GM12878 (cell line): Measurements from ENCODE around the gene VAV2. TPM values are rescaled to one million over a fixed set of nuclear protein-coding genes. Genes with fewer than 3 reads are reported as not detected.

ENCODE experiments used
- ATF7 ChIP-seq: fragments of 450-650 bp; IDR thresholded peaks from 2 replicates; pipeline ENCODE4 v1.6.1; 2016; ENCODE audit warnings: low read depth, mild to moderate bottlenecking
- BCL11A ChIP-seq: IDR thresholded peaks from 2 replicates; pipeline ENCODE4 v1.6.1; 2011; ENCODE audit warnings: low read depth, low read length
- CHD2 ChIP-seq: IDR thresholded peaks from 2 replicates; pipeline ENCODE4 v1.6.1; 2011; ENCODE audit warnings: low read depth, low read length, improper control_type of control experiment, borderline replicate concordance
- CHD4 ChIP-seq: fragments of 200-600 bp; sonication (generic); IDR thresholded peaks from 2 replicates; pipeline ENCODE4 v1.6.1; 2016; ENCODE audit warnings: mild to moderate bottlenecking
- GATAD2B ChIP-seq: fragments of 450-650 bp; conservative IDR thresholded peaks from 2 replicates; pipeline ENCODE4 v1.6.1; 2017; ENCODE audit warnings: low read depth, mild to moderate bottlenecking, moderate library complexity
- HDGF ChIP-seq: fragments of 450-650 bp; IDR thresholded peaks from 2 replicates; pipeline ENCODE4 v1.6.1; 2016; ENCODE audit warnings: antibody characterized with exemption
- IRF4 ChIP-seq: IDR thresholded peaks from 2 replicates; pipeline ENCODE4 v1.6.1; 2011; ENCODE audit warnings: low read depth, low read length
- KDM1A ChIP-seq: fragments of 200-600 bp; sonication (generic); IDR thresholded peaks from 2 replicates; pipeline ENCODE4 v1.6.1; 2016; ENCODE audit warnings: borderline replicate concordance
- MTA2 ChIP-seq: fragments of 450-650 bp; IDR thresholded peaks from 2 replicates; pipeline ENCODE4 v1.6.1; 2016; ENCODE audit warnings: low read depth, mild to moderate bottlenecking, moderate library complexity
- MYB ChIP-seq: fragments of 150-350 bp; IDR thresholded peaks from 2 replicates; pipeline ENCODE4 v1.6.1; 2014; ENCODE audit warnings: mild to moderate bottlenecking, low read depth, low read length, borderline replicate concordance
- NR2F1 ChIP-seq: fragments of 450-650 bp; conservative IDR thresholded peaks from 2 replicates; pipeline ENCODE4 v1.6.1; 2017; ENCODE audit warnings: mild to moderate bottlenecking
- PAX8 ChIP-seq: fragments of 450-650 bp; IDR thresholded peaks from 2 replicates; pipeline ENCODE4 v1.6.1; 2017; ENCODE audit warnings: mild to moderate bottlenecking, moderate library complexity
- POLR2AphosphoS5 ChIP-seq: IDR thresholded peaks from 2 replicates; pipeline ENCODE4 v1.6.1; 2011; ENCODE audit warnings: mild to moderate bottlenecking, low read length, inconsistent platforms
- RBBP5 ChIP-seq: fragments of 200-600 bp; sonication (generic); conservative IDR thresholded peaks from 2 replicates; pipeline ENCODE4 v1.6.1; 2016
- SIX5 ChIP-seq: IDR thresholded peaks from 2 replicates; pipeline ENCODE4 v1.6.1; 2011; ENCODE audit warnings: mild to moderate bottlenecking, low read depth, low read length, moderate library complexity; ENCODE audit not compliant: severe bottlenecking
- SRF ChIP-seq, 2 experiments: IDR thresholded peaks; 2 replicates each; pipeline ENCODE4 v1.6.1; 2011; ENCODE audit warnings: low read depth in 2 of 2, low read length in 2 of 2, mild to moderate bottlenecking in 1 of 2, moderate library complexity in 1 of 2
- TCF12 ChIP-seq: IDR thresholded peaks from 2 replicates; pipeline ENCODE4 v1.6.1; 2011; ENCODE audit warnings: low read depth, mild to moderate bottlenecking, low read length
- WRNIP1 ChIP-seq: IDR thresholded peaks from 2 replicates; pipeline ENCODE4 v1.6.1; 2011; ENCODE audit warnings: low read depth, low read length, improper control_type of control experiment, borderline replicate concordance
- ZBTB11 ChIP-seq: fragments of 450-650 bp; formaldehyde crosslinking; IDR thresholded peaks from 2 replicates; pipeline ENCODE4 v1.5.0; 2022; ENCODE audit warnings: mild to moderate bottlenecking, missing genetic modification characterization
- polyA plus RNA-seq, 11 experiments: library from polyadenylated mRNA; depleted of rRNA in 4 of 11; unstranded in 6 of 11; stranded (reverse) in 5 of 11; fragments of >200 nt; fragmentation: Nextera tagmentation in 4 of 11; fragmentation: Illumina TruSeq in 1 of 11; extraction: Ambion mirVana in 4 of 11; extraction: Trizol in 1 of 11; gene quantifications; 1 replicate in 1 of 11; 2 replicates in 10 of 11; pipeline versions ENCODE4 v1.2.1 to v1.2.3, GENCODE V29; 2011 to 2016; ENCODE audit warnings: inconsistent platforms in 2 of 11, missing spikeins in 2 of 11, low read depth in 1 of 11
- total RNA-seq, 4 experiments: library from RNA; depleted of rRNA in 3 of 4; stranded (reverse); fragments of >200 nt in 3 of 4; fragmentation: Illumina TruSeq in 1 of 4; extraction: Trizol in 1 of 4; gene quantifications; 2 replicates each; pipeline versions ENCODE4 v1.2.1 to v1.2.3, GENCODE V29; 2013 to 2021
- TF ChIP-seq, protein P1 (sequence below): fragments of 450-650 bp; IDR thresholded peaks from 2 replicates; pipeline ENCODE4 v1.6.1; 2016; ENCODE audit warnings: mild to moderate bottlenecking, moderate library complexity, borderline replicate concordance
- TF ChIP-seq, protein P2 (sequence below): fragments of 450-650 bp; IDR thresholded peaks from 2 replicates; pipeline ENCODE4 v1.6.1; 2016; ENCODE audit warnings: mild to moderate bottlenecking

VAV2 gene
- total and polyA plus RNA-seq, 10 of the 15 experiments (the other 5 are each of a cell fraction or from before 2014, with no cell fraction given) = 0.13 to 43.9 (median 16.9) TPM

GRCh38 chr9:133954862-133955529, 37.1 kb downstream of the VAV2 start (continued):
- no peak for TF ChIP-seq ZBTB11 (CRISPR knock-in tag)
- TF ChIP-seq WRNIP1 = no peak
- 0 out of 2 replicates have a peak, but pooled peaks have one; percentile 29 for TF ChIP-seq NR2F1
- TF ChIP-seq KDM1A = no peak
- TF ChIP-seq TCF12 = 0 out of 2 replicates have a peak, but pooled peaks have one; percentile 45
- TF ChIP-seq MTA2 = peak; percentile 35; the same call in 1 of the 2 replicates
- TF ChIP-seq BCL11A = peak; percentile 50; the same call in 1 of the 2 replicates
- TF ChIP-seq POLR2AphosphoS5 = peak; percentile 73
- TF ChIP-seq CHD2 = no peak
- TF ChIP-seq RBBP5 = no peak
- TF ChIP-seq HDGF = 0 out of 2 replicates have a peak, but pooled peaks have one; percentile 48
- no peak for TF ChIP-seq IRF4
- TF ChIP-seq PAX8 = no peak
- no peak for TF ChIP-seq GATAD2B
- TF ChIP-seq MYB = no peak
- 0 out of 4 replicates have a peak, but pooled peaks have one; percentile 16 to 41 for TF ChIP-seq SRF (IDR thresholded peaks at IDR 0.05; ENCODE audit: low read depth in 2 of 2, low read length in 2 of 2)
- TF ChIP-seq, protein P1, sequence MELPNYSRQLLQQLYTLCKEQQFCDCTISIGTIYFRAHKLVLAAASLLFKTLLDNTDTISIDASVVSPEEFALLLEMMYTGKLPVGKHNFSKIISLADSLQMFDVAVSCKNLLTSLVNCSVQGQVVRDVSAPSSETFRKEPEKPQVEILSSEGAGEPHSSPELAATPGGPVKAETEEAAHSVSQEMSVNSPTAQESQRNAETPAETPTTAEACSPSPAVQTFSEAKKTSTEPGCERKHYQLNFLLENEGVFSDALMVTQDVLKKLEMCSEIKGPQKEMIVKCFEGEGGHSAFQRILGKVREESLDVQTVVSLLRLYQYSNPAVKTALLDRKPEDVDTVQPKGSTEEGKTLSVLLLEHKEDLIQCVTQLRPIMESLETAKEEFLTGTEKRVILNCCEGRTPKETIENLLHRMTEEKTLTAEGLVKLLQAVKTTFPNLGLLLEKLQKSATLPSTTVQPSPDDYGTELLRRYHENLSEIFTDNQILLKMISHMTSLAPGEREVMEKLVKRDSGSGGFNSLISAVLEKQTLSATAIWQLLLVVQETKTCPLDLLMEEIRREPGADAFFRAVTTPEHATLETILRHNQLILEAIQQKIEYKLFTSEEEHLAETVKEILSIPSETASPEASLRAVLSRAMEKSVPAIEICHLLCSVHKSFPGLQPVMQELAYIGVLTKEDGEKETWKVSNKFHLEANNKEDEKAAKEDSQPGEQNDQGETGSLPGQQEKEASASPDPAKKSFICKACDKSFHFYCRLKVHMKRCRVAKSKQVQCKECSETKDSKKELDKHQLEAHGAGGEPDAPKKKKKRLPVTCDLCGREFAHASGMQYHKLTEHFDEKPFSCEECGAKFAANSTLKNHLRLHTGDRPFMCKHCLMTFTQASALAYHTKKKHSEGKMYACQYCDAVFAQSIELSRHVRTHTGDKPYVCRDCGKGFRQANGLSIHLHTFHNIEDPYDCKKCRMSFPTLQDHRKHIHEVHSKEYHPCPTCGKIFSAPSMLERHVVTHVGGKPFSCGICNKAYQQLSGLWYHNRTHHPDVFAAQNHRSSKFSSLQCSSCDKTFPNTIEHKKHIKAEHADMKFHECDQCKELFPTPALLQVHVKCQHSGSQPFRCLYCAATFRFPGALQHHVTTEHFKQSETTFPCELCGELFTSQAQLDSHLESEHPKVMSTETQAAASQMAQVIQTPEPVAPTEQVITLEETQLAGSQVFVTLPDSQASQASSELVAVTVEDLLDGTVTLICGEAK = no peak
- TF ChIP-seq ATF7 = peak; percentile 46; the same call in 1 of the 2 replicates
- TF ChIP-seq CHD4 = no peak
- no peak for TF ChIP-seq SIX5
- TF ChIP-seq, protein P2, sequence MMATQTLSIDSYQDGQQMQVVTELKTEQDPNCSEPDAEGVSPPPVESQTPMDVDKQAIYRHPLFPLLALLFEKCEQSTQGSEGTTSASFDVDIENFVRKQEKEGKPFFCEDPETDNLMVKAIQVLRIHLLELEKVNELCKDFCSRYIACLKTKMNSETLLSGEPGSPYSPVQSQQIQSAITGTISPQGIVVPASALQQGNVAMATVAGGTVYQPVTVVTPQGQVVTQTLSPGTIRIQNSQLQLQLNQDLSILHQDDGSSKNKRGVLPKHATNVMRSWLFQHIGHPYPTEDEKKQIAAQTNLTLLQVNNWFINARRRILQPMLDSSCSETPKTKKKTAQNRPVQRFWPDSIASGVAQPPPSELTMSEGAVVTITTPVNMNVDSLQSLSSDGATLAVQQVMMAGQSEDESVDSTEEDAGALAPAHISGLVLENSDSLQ = no peak
